Breast epithelium (tissue), 4 donors: ENCODE results near the gene LZTS2. TPM values are rescaled to one million over a fixed set of nuclear protein-coding genes. Genes with fewer than 3 reads are reported as not detected.

Source experiments
- DNase-seq, 2 donors: peaks; one replicate each; pipeline ENCODE4 v3.0.0-alpha.2; 2019; ENCODE audit warnings: low spot score in 2 of 2
- H3K27ac ChIP-seq, 2 donors: fragments of 200-600 bp; sonication (generic) in 1 of 2; one replicate each; pipeline ENCODE4 v1.5.1; 2016 to 2019; ENCODE audit warnings: mild to moderate bottlenecking in 1 of 2
- H3K27me3 ChIP-seq, 2 donors: fragments of 200-600 bp; sonication (generic) in 1 of 2; one replicate each; pipeline versions ENCODE4 v1.5.1 to v1.6.0; 2017 to 2019; ENCODE audit warnings: control low read depth in 1 of 2, mild to moderate bottlenecking in 1 of 2
- H3K36me3 ChIP-seq: fragments of 200-600 bp; one replicate; pipeline ENCODE4 v1.5.1; 2019
- H3K4me1 ChIP-seq, 2 donors: fragments of 200-600 bp; sonication (generic); one replicate each; pipeline ENCODE4 v1.5.1; 2016 to 2019; ENCODE audit warnings: control low read depth in 1 of 2
- H3K4me3 ChIP-seq, 3 donors: fragments of 200-600 bp; sonication (generic); 1 replicate in 2 of 3; 2 replicates in 1 of 3; pipeline ENCODE4 v1.5.1; 2016 to 2019; ENCODE audit warnings: mild to moderate bottlenecking in 3 of 3, moderate library complexity in 2 of 3
- H3K9me3 ChIP-seq, 2 donors: fragments of 200-600 bp; sonication (generic) in 1 of 2; one replicate each; pipeline ENCODE4 v1.5.1; 2016 to 2019; ENCODE audit warnings: control low read depth in 1 of 2
- CTCF ChIP-seq, 3 donors: fragments of 450-650 bp; IDR thresholded peaks; one replicate each; pipeline ENCODE4 v1.5.1; 2016 to 2017; ENCODE audit warnings: antibody characterized with exemption in 3 of 3, mild to moderate bottlenecking in 3 of 3, moderate library complexity in 3 of 3
- POLR2A ChIP-seq: fragments of 450-650 bp; IDR thresholded peaks from one replicate; pipeline ENCODE4 v1.6.1; 2016; ENCODE audit warnings: antibody characterized with exemption, mild to moderate bottlenecking, moderate library complexity
- POLR2AphosphoS5 ChIP-seq, 3 donors: sonication (generic); formaldehyde crosslinking; IDR thresholded peaks; one replicate each; pipeline ENCODE4 v1.6.1; 2017; ENCODE audit warnings: antibody characterized with exemption in 3 of 3
- intact Hi-C: fragments of 100-400 bp; cut with DNase I; formaldehyde crosslinking; loops from one replicate; pipeline ENCODE4 v1.15.1; 2023; ENCODE audit warnings: low total_unique reads
- total RNA-seq, 3 donors: library from RNA; depleted of rRNA; stranded (reverse); fragments of >200 nt; gene quantifications; one replicate each; pipeline ENCODE4 v1.1.0, GENCODE V29; 2016

The LZTS2 gene
- total RNA-seq, 3 donors from 2014 or later: 44.0 to 67.5 (median 61.3) TPM

DNA sequence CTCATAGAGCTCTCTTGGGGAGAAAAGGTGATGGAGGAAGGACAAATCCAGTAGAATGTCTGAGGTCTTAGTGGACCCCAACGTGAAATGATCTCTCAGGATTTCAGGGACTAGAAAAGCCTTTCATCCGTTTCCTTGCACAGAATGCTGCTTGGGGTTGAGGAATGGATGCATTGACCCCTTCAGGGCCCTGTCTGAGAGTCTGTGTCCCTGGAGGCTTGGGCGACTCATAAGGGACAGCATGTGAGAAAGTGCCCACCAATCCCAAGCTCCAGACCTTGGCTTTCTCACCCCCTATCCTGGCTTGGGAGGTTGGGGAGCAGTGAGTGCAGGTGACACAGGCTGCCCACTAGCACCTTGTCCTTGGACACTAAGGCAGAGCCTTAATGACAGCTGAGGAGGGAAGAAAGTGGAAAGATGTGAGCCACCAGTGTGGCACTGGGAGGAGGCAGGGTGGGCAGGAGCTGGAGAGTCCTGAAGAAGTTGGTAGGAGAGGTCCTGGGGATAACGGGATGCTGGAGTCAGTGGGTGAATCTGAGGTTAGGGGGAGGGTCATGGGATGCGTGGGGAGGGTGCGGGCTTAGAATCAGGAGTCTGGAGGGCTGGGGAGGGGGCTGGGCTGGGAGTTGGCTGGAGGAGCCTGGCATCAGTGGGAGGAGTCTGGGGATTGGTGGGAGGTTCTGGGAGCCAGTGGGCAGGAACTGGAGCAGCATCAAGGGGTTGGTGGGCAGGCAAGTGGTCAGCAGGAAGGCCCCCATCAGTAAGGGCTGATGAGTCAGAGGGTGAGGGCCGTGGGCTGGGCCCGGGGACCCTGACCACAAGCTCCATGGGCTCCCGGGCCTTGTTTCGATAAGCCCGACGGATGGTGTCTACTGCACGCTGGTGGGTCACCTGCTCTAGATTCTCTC lies 8.6 kb downstream of the LZTS2 start:
- Histone ChIP-seq H3K4me1 (peaks cover 0 to 6% of the 10 kb centered on the region in 2 donors), H3K4me3 (no peak overlapping the region), H3K36me3 (peaks cover 4% of the 10 kb centered on the region), H3K9me3 (no peaks in the 10 kb centered on the region), H3K27me3 (no peaks in the 10 kb centered on the region), H3K27ac (peak overlapping the region; percentile 66 to 68)
- no peak for DNase-seq
- intact Hi-C loops: no loop called here
- TF ChIP-seq POLR2AphosphoS5 (IDR thresholded peaks at IDR 0.05): no peak
- no peak for TF ChIP-seq CTCF (IDR thresholded peaks at IDR 0.05)
- no peak for TF ChIP-seq POLR2A

DNA sequence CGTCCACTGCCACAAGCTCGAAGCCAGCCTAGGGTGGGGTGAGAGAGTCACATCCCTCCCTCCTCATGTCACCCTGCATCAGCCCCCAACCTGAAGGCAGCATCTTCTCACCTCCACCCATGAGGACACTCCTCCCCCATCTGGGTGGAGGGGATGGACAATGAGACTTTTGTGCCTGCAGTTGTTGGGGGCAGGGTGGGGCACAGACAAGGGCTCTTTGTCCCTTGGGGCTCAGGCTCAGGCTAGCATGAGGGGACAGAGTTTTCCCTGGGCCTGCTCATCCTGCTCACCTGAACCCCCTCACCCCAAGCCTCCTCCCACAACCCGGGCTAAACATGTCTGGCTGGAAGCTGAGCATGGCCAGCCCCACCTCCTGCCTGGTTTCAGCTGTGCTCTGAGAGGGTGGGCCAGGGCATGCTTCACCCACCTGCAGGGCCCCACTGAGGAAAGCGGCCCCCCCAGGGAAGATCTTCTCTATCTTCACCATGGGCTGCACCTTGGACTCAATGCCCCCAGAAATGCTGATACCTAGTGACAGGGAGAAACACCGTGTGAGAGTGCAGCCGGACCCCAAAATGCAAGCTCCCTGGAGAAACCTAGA lies 9.3 kb downstream of the LZTS2 start:
- no peak for TF ChIP-seq POLR2AphosphoS5 (IDR thresholded peaks at IDR 0.05)
- TF ChIP-seq POLR2A: no peak
- TF ChIP-seq CTCF (IDR thresholded peaks at IDR 0.05): no peak
- Histone ChIP-seq H3K27ac (peak overlapping the region; percentile 66 to 68), H3K36me3 (peaks cover 4% of the 10 kb centered on the region), H3K4me1 (peaks cover 0 to 9% of the 10 kb centered on the region in 2 donors), H3K9me3 (no peaks in the 10 kb centered on the region), H3K4me3 (no peak overlapping the region), H3K27me3 (no peaks in the 10 kb centered on the region)
- peak in 1 of 2 donors; percentile 64 for DNase-seq
- intact Hi-C loops: no loop called here

DNA sequence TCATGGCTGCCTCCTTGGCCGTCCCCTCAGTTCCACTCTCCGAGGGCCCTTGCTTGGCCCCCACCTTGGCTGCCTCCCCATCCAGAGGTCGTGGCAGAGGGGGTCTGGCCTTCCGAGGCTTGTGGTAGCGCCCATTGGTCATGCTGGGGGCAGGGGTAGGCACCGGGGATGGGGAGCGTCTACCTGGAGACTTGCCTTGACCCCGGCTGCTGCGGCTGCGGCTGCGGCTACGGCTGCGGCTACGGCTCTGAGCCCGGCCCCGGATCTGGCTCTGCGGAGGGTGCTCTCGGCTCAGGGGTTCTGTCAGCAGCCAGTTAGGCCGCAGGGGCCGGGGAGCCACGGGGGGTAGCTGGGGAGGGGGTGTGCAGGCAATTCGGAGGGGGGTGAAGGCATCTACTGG lies 10.7 kb downstream of the LZTS2 start:
- Histone ChIP-seq H3K27me3 (no peaks in the 10 kb centered on the region), H3K9me3 (no peaks in the 10 kb centered on the region), H3K36me3 (peaks cover 4% of the 10 kb centered on the region), H3K4me1 (peaks cover 0 to 9% of the 10 kb centered on the region in 2 donors), H3K4me3 (no peak overlapping the region), H3K27ac (no peak overlapping the region)
- DNase-seq: no peak
- intact Hi-C loops: no loop called here
- no peak for TF ChIP-seq POLR2A
- no peak for TF ChIP-seq POLR2AphosphoS5 (IDR thresholded peaks at IDR 0.05)
- TF ChIP-seq CTCF (IDR thresholded peaks at IDR 0.05): no peak

- Histone ChIP-seq H3K27me3 (no peaks in the 10 kb centered on the region), H3K9me3 (no peaks in the 10 kb centered on the region), H3K27ac (peak overlapping the region; percentile 29 to 62), H3K36me3 (peaks cover 3% of the 10 kb centered on the region), H3K4me3 (no peak overlapping the region), H3K4me1 (peaks cover 0 to 9% of the 10 kb centered on the region in 2 donors)
- TF ChIP-seq POLR2A (no peak), POLR2AphosphoS5 (IDR thresholded peaks at IDR 0.05) (no peak), CTCF (IDR thresholded peaks at IDR 0.05) (no peak)
- intact Hi-C loops: no loop called here
- no peak for DNase-seq
These were observed 12.2 kb downstream of the LZTS2 start for GRCh38 chr10:101011517-101012423.
